ENCODE data around the gene SUGCT. TPM values are rescaled to one million over a fixed set of nuclear protein-coding genes. Genes with fewer than 3 reads are reported as not detected.
A peak's percentile ranks its signal among the peaks of the same experiment; 100 is the strongest.
"Not testable (repeated sequence)": the region's sequence is repeated elsewhere in the genome, so short reads cannot be mapped to it uniquely, and the experiment has no call there.

The SUGCT gene
- total and polyA plus RNA-seq, 3 experiments from 2014 or later = 1.1 to 1.4 (median 1.3) TPM

GRCh38 chr7:40099837-40100236 is 35.0 kb upstream of the SUGCT start:
- Histone ChIP-seq H3K27ac (ENCODE audit: low read depth, low read length) (no peak overlapping the region), H3K27me3 (ENCODE audit: insufficient read depth, low read length, poor library complexity, severe bottlenecking) (no peaks in the 10 kb centered on the region), H3K9me3 (ENCODE audit: low read length) (no peaks in the 10 kb centered on the region), H3K4me3 (ENCODE audit: low read length) (no peak overlapping the region), H3K36me3 (ENCODE audit: insufficient read depth, low read length) (peaks cover 2% of the 10 kb centered on the region), H3K4me1 (ENCODE audit: insufficient read depth, low read length) (no peaks in the 10 kb centered on the region)
- CTCF ChIA-PET = no interaction called here
- Mint-ChIP-seq H3K9me3 (no peaks in the 10 kb centered on the region), H3K36me3 (peaks cover 0 to 29% (median 13%) of the 10 kb centered on the region in 3 donors), H3K4me1 (peaks cover 0 to 7% (median 3%) of the 10 kb centered on the region in 3 donors), H3K27me3 (peaks cover 0 to 1% of the 10 kb centered on the region in 2 donors), H3K27ac (peak overlapping the region in 1 of 8 donors; percentile 29), H3K4me3 (no peak overlapping the region)
- POLR2A ChIA-PET = no interaction called here
- DNase-seq = no peak

- Histone ChIP-seq H3K27ac (ENCODE audit: low read depth, low read length) (no peak overlapping the region), H3K4me1 (ENCODE audit: insufficient read depth, low read length) (no peaks in the 10 kb centered on the region), H3K27me3 (ENCODE audit: insufficient read depth, low read length, poor library complexity, severe bottlenecking) (no peaks in the 10 kb centered on the region), H3K9me3 (ENCODE audit: low read length) (no peaks in the 10 kb centered on the region), H3K36me3 (ENCODE audit: insufficient read depth, low read length) (no peaks in the 10 kb centered on the region), H3K4me3 (ENCODE audit: low read length) (no peak overlapping the region)
- Mint-ChIP-seq H3K27me3 (peaks cover 0 to 1% of the 10 kb centered on the region in 2 donors), H3K36me3 (peaks cover 0 to 17% (median 6%) of the 10 kb centered on the region in 3 donors), H3K27ac (peak overlapping the region in 2 of 8 donors; percentile 36 to 47), H3K4me3 (no peak overlapping the region), H3K4me1 (peaks cover 0 to 2% (median 0%) of the 10 kb centered on the region in 3 donors), H3K9me3 (no peaks in the 10 kb centered on the region)
- no peak for DNase-seq
- POLR2A ChIA-PET = no interaction called here
- CTCF ChIA-PET = no interaction called here
Observed at GRCh38 chr7:40101201-40101600, 33.6 kb upstream of the SUGCT start.

GRCh38 chr7:40102897-40103296 is 31.9 kb upstream of the SUGCT start:
- H3K36me3 ChIP-seq (ENCODE audit: insufficient read depth, low read length) = no peaks in the 10 kb centered on the region
- H3K9me3 ChIP-seq (ENCODE audit: low read length) = no peaks in the 10 kb centered on the region
- no peak for DNase-seq
- peaks cover 0 to 1% of the 10 kb centered on the region in 2 donors for H3K27me3 Mint-ChIP-seq
- H3K9me3 Mint-ChIP-seq = no peaks in the 10 kb centered on the region
- peak overlapping the region in 2 of 8 donors; percentile 22 to 23 for H3K27ac Mint-ChIP-seq
- no peaks in the 10 kb centered on the region for H3K4me1 Mint-ChIP-seq
- H3K4me3 ChIP-seq (ENCODE audit: low read length) = no peak overlapping the region
- no peaks in the 10 kb centered on the region for H3K4me1 ChIP-seq (ENCODE audit: insufficient read depth, low read length)
- ChIA-PET CTCF (no interaction called here), POLR2A (no interaction called here)
- H3K4me3 Mint-ChIP-seq = no peak overlapping the region
- H3K27ac ChIP-seq (ENCODE audit: low read depth, low read length) = no peak overlapping the region
- no peaks in the 10 kb centered on the region for H3K27me3 ChIP-seq (ENCODE audit: insufficient read depth, low read length, poor library complexity, severe bottlenecking)
- H3K36me3 Mint-ChIP-seq = peaks cover 0 to 11% (median 2%) of the 10 kb centered on the region in 3 donors

GRCh38 chr7:40105879-40106473 is 28.8 kb upstream of the SUGCT start:
- Mint-ChIP-seq H3K4me3 (no peak overlapping the region), H3K27ac (no peak overlapping the region), H3K4me1 (no peaks in the 10 kb centered on the region), H3K36me3 (peaks cover 0 to 13% (median 2%) of the 10 kb centered on the region in 3 donors), H3K27me3 (no peaks in the 10 kb centered on the region), H3K9me3 (no peaks in the 10 kb centered on the region)
- DNase-seq = no peak
- H3K4me1 ChIP-seq (ENCODE audit: insufficient read depth, low read length) = no peaks in the 10 kb centered on the region
- no peaks in the 10 kb centered on the region for H3K36me3 ChIP-seq (ENCODE audit: insufficient read depth, low read length)
- H3K27me3 ChIP-seq (ENCODE audit: insufficient read depth, low read length, poor library complexity, severe bottlenecking) = no peaks in the 10 kb centered on the region
- no peaks in the 10 kb centered on the region for H3K9me3 ChIP-seq (ENCODE audit: low read length)
- H3K4me3 ChIP-seq (ENCODE audit: low read length) = no peak overlapping the region
- ChIA-PET POLR2A (no interaction called here), CTCF (no interaction called here)
- no peak overlapping the region for H3K27ac ChIP-seq (ENCODE audit: low read depth, low read length)

- H3K4me1 Mint-ChIP-seq = peaks cover 0 to 3% (median 0%) of the 10 kb centered on the region in 3 donors
- ChIA-PET POLR2A (no interaction called here), CTCF (no interaction called here)
- no peak overlapping the region for H3K27ac Mint-ChIP-seq
- Histone ChIP-seq H3K36me3 (ENCODE audit: insufficient read depth, low read length) (no peaks in the 10 kb centered on the region), H3K4me3 (ENCODE audit: low read length) (no peak overlapping the region), H3K4me1 (ENCODE audit: insufficient read depth, low read length) (no peaks in the 10 kb centered on the region), H3K9me3 (ENCODE audit: low read length) (no peaks in the 10 kb centered on the region), H3K27ac (ENCODE audit: low read depth, low read length) (no peak overlapping the region), H3K27me3 (ENCODE audit: insufficient read depth, low read length, poor library complexity, severe bottlenecking) (no peaks in the 10 kb centered on the region)
- no peaks in the 10 kb centered on the region for H3K9me3 Mint-ChIP-seq
- no peaks in the 10 kb centered on the region for H3K27me3 Mint-ChIP-seq
- peaks cover 0 to 6% (median 5%) of the 10 kb centered on the region in 3 donors for H3K36me3 Mint-ChIP-seq
- no peak for DNase-seq
- no peak overlapping the region for H3K4me3 Mint-ChIP-seq
Observed at GRCh38 chr7:40115936-40116335, 18.9 kb upstream of the SUGCT start.

GRCh38 chr7:40117199-40117598 is 17.6 kb upstream of the SUGCT start:
- POLR2A ChIA-PET; H3K36me3 ChIP-seq (ENCODE audit: insufficient read depth, low read length); H3K27ac ChIP-seq (ENCODE audit: low read depth, low read length); CTCF ChIA-PET; H3K4me3 Mint-ChIP-seq; H3K36me3 Mint-ChIP-seq; H3K4me1 Mint-ChIP-seq; H3K9me3 ChIP-seq (ENCODE audit: low read length); H3K27me3 Mint-ChIP-seq; DNase-seq; H3K27ac Mint-ChIP-seq; H3K27me3 ChIP-seq (ENCODE audit: insufficient read depth, low read length, poor library complexity, severe bottlenecking); H3K4me1 ChIP-seq (ENCODE audit: insufficient read depth, low read length); H3K9me3 Mint-ChIP-seq; H3K4me3 ChIP-seq (ENCODE audit: low read length): not testable (repeated sequence)

- POLR2A ChIA-PET = interaction anchor here (0.6 kb wide), 1 partner anchor 17 kb away, joined by 3 read pairs; the partner anchor contains the start of gene SUGCT
- not testable (repeated sequence) for H3K27me3 Mint-ChIP-seq; H3K4me3 Mint-ChIP-seq; H3K36me3 ChIP-seq (ENCODE audit: insufficient read depth, low read length); H3K4me1 Mint-ChIP-seq; H3K4me3 ChIP-seq (ENCODE audit: low read length); H3K9me3 Mint-ChIP-seq; H3K27me3 ChIP-seq (ENCODE audit: insufficient read depth, low read length, poor library complexity, severe bottlenecking); H3K27ac Mint-ChIP-seq; H3K27ac ChIP-seq (ENCODE audit: low read depth, low read length); H3K4me1 ChIP-seq (ENCODE audit: insufficient read depth, low read length); H3K9me3 ChIP-seq (ENCODE audit: low read length); H3K36me3 Mint-ChIP-seq; DNase-seq
- CTCF ChIA-PET = interaction anchor here (2.3 kb wide), 1 partner anchor 17 kb away, joined by 5 read pairs; the partner anchor contains the start of genes MPLKIP and SUGCT
Observed at GRCh38 chr7:40118201-40118600, 16.6 kb upstream of the SUGCT start.

GRCh38 chr7:40120020-40120419 is 14.8 kb upstream of the SUGCT start:
- Mint-ChIP-seq H3K27ac (peak overlapping the region in 2 of 8 donors; percentile 23 to 35), H3K27me3 (no peaks in the 10 kb centered on the region), H3K36me3 (no peaks in the 10 kb centered on the region), H3K4me3 (no peak overlapping the region), H3K9me3 (no peaks in the 10 kb centered on the region), H3K4me1 (peaks cover 0 to 6% (median 3%) of the 10 kb centered on the region in 3 donors)
- Histone ChIP-seq H3K36me3 (ENCODE audit: insufficient read depth, low read length) (no peaks in the 10 kb centered on the region), H3K4me3 (ENCODE audit: low read length) (no peak overlapping the region), H3K27ac (ENCODE audit: low read depth, low read length) (no peak overlapping the region), H3K4me1 (ENCODE audit: insufficient read depth, low read length) (no peaks in the 10 kb centered on the region), H3K27me3 (ENCODE audit: insufficient read depth, low read length, poor library complexity, severe bottlenecking) (no peaks in the 10 kb centered on the region), H3K9me3 (ENCODE audit: low read length) (no peaks in the 10 kb centered on the region)
- ChIA-PET POLR2A (no interaction called here), CTCF (interaction anchor here (2.3 kb wide), 1 partner anchor 15 kb away, joined by 5 read pairs; the partner anchor contains the start of genes MPLKIP and SUGCT)
- DNase-seq = no peak
